Activated CD8-positive, alpha-beta memory T cell treated with anti-CD3 and anti-CD28 coated beads, Interleukin-2, amount 10 ng/mL, durations not matched to agents 7 days and 5 days (primary cell): Measurements from ENCODE around the gene MAML3. TPM values are rescaled to one million over a fixed set of nuclear protein-coding genes. Genes with fewer than 3 reads are reported as not detected.

Experiments
- ATAC-seq: fragments of 150-1000 bp; cut with Tn5 transposase; one replicate; pipeline ENCODE4 v1.10.0; 2021; ENCODE audit warnings: moderate library complexity
- CTCF ChIA-PET: fragments of 350-600 bp; sonication (Branson Sonifier 250); formaldehyde crosslinking; loops from one replicate; lab custom pipeline; 2021; ENCODE audit warnings: antibody characterized with exemption; lab: Charles Lee
- DNase-seq: peaks from one replicate; pipeline ENCODE4 v3.0.0-alpha.2; 2020
- H3K27ac Mint-ChIP-seq: one replicate; pipeline ENCODE4 v1.8.0; 2021; ENCODE audit warnings: mild to moderate bottlenecking, mixed read lengths
- H3K27me3 Mint-ChIP-seq: one replicate; pipeline ENCODE4 v1.8.0; 2021; ENCODE audit warnings: mixed read lengths
- H3K36me3 Mint-ChIP-seq: one replicate; pipeline ENCODE4 v1.8.0; 2021; ENCODE audit warnings: mild to moderate bottlenecking, mixed read lengths
- H3K4me1 Mint-ChIP-seq: one replicate; pipeline ENCODE4 v1.8.0; 2021; ENCODE audit warnings: mixed read lengths
- H3K4me3 Mint-ChIP-seq: one replicate; pipeline ENCODE4 v1.8.0; 2021; ENCODE audit warnings: mild to moderate bottlenecking, moderate library complexity, mixed read lengths
- H3K9me3 Mint-ChIP-seq: one replicate; pipeline ENCODE4 v1.8.0; 2022; ENCODE audit warnings: low read depth, mixed read lengths
- total RNA-seq, 2 experiments: library from RNA; stranded (reverse); gene quantifications; one replicate each; pipeline ENCODE4 v1.2.3, GENCODE V29; 2021

The MAML3 gene
- total RNA-seq, 2 experiments from 2014 or later: 1.8 to 4.3 TPM

- CTCF ChIA-PET: interaction anchor here (0.8 to 5.0 kb wide), 24 partner anchors 15 to 318 kb away, joined by 3 to 40 read pairs (median 4); partner anchors contain the start of gene MAML3
- Mint-ChIP-seq H3K9me3 (no peaks in the 10 kb centered on the region), H3K36me3 (peaks cover 2% of the 10 kb centered on the region), H3K4me1 (peaks cover 48% of the 10 kb centered on the region), H3K4me3 (no peak overlapping the region), H3K27ac (no peak overlapping the region), H3K27me3 (peaks cover 56% of the 10 kb centered on the region)
- ATAC-seq (peak; percentile 29), DNase-seq (peak; percentile 65)
These were observed 101.9 kb downstream of the MAML3 start for GRCh38 chr4:140052050-140052449.

DNA sequence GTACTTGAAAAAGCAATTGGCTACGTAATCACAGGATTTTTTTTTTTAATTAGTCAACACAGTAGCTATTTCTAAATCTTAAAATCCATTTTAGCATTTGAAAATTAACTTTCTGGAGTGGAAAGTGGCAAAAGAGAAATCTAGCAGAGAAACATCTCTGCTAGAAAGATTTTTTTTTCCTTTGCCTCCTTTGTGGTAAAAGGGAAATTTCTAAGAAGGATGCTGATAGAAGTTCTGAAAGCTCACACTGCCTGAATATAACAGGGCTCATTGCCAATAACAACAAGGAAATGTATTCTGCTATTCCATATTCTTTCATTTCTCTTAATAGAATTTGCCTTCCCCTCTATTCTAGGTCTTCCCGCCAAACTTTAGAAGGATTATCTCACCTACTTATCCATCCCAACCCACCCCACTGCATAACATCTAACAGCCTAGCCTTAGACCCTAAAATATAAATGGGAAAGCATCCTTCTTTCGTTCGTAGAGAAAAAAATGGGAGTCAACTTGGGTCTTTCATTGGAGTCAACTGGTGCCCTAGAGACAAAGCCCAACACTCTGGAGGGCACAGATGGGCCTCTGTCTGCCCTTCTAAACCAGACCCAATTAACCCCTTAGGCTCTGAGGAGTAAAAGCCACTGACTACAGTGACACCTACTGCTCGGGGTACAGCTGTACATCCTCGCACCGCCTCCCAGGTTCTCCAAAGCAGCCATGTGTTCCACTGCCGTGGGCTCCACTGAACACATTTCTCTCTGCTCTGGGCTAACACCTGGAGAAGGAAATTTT, 103.9 kb downstream of the MAML3 start:
- Mint-ChIP-seq H3K27ac (peak overlapping the region; percentile 76), H3K9me3 (no peaks in the 10 kb centered on the region), H3K4me3 (peak overlapping the region; percentile 71), H3K27me3 (peaks cover 48% of the 10 kb centered on the region), H3K4me1 (peaks cover 46% of the 10 kb centered on the region), H3K36me3 (no peaks in the 10 kb centered on the region)
- no peak for ATAC-seq
- CTCF ChIA-PET: interaction anchor here (0.7 to 5.0 kb wide), 12 partner anchors 36 to 395 kb away, joined by 3 to 40 read pairs (median 4); partner anchors contain the start of gene MAML3
- DNase-seq: no peak

GRCh38 chr4:140049024-140049848, 104.7 kb downstream of the MAML3 start:
- H3K27me3 Mint-ChIP-seq: peaks cover 50% of the 10 kb centered on the region

DNA sequence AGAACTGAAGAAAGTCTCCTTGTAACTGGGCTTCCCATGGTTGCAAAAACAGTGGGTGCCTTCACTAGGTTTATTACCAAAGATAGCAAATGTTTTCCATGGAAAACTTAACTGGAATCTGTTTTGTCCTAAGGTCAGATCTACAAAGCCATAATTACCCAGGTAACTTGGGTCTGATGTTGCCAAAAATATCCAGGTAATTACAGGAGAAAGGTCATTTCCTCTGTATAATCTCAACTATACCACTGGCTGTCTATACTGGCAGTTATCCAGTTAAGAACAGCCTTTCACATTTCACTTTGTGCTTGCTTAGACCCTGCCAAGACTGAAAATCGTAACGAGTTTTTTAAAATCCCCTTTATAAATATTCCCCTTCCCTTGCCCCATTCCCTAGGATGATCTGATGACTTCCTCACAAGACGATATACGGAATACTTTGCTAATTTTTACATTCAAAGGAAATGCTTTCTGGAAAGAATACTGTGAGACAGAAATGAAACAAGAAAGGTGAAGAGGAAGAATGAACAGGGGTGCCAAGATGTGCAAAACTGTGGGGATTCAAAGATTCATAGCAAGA, 105.5 kb downstream of the MAML3 start:
- H3K4me1 Mint-ChIP-seq: peaks cover 39% of the 10 kb centered on the region

More at GRCh38 chr4:140049024-140049848, 104.7 kb downstream of the MAML3 start:
- Mint-ChIP-seq H3K4me1 (peaks cover 42% of the 10 kb centered on the region), H3K36me3 (no peaks in the 10 kb centered on the region), H3K27ac (peak overlapping the region; percentile 76), H3K4me3 (peak overlapping the region; percentile 71), H3K9me3 (no peaks in the 10 kb centered on the region)
- ATAC-seq (peak; percentile 92), DNase-seq (peak; percentile 70)
- CTCF ChIA-PET: interaction anchor here (0.7 to 5.0 kb wide), 17 partner anchors 10 to 446 kb away, joined by 3 to 40 read pairs (median 3); partner anchors contain the start of gene MAML3

DNA sequence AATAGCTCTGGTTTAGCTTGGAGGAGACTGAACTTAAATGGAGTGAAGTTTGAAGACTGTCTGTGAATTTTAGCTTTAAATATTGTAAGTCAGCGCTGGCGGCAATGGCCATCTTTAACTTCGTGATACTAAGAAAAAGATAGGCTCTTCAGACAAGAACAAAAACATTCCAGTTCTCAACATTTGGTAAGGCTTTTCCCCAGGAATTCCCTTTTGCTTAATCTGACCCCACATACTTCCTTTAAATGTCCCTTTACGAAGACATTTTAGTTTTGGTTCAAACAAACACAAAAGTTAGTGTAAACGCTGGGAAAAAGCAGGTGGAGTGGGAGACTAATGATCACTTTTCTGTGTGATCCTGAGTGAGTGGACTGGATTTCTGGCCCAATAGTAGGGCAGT, 106.2 kb downstream of the MAML3 start:
- CTCF ChIA-PET: no interaction called here
- ATAC-seq: no peak
- H3K9me3 Mint-ChIP-seq: no peaks in the 10 kb centered on the region
- H3K27me3 Mint-ChIP-seq: peaks cover 46% of the 10 kb centered on the region
- H3K36me3 Mint-ChIP-seq: no peaks in the 10 kb centered on the region
- H3K4me1 Mint-ChIP-seq: peaks cover 31% of the 10 kb centered on the region
- H3K27ac Mint-ChIP-seq: no peak overlapping the region
- DNase-seq: no peak
- no peak overlapping the region for H3K4me3 Mint-ChIP-seq

More for the DNA sequence above, 105.5 kb downstream of the MAML3 start:
- no peak for DNase-seq
- Mint-ChIP-seq H3K9me3 (no peaks in the 10 kb centered on the region), H3K4me3 (peak overlapping the region; percentile 71), H3K27ac (peak overlapping the region; percentile 29), H3K27me3 (peaks cover 50% of the 10 kb centered on the region), H3K36me3 (no peaks in the 10 kb centered on the region)
- no peak for ATAC-seq
- CTCF ChIA-PET: interaction anchor here (0.7 to 5.0 kb wide), 10 partner anchors 11 to 391 kb away, joined by 3 to 40 read pairs (median 4); partner anchors contain the start of gene MAML3

DNA sequence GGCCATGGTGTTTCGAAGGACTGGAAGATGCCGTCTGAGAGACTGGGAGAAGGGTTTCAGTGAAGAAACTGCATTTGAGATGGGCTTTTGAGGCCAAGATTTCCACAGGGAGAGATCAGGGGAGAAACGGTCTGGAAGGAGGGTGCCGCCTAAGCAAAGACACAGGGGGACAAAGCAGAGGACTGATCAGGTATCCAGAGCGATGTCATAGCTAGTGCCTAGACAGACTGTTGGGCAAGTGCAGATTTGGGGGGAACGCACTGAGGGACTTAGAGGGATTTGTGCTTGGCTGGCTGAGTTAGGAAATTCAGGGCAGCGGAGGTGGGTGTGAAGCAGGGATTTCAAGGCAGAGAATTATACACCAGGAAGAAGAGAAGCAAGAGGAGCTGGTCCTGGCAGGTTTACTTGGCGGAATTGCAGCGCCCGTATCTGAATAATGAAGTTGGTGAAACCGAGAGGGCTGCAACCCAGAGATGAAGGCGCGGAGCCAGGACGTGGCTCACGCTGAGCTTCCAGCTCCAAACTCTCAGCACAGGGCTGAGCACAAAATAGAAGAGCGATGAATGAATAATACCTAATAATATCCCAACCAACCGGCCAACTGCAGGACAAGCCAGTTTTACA, 106.9 kb downstream of the MAML3 start:
- DNase-seq (no peak), ATAC-seq (no peak)
- Mint-ChIP-seq H3K4me1 (peaks cover 29% of the 10 kb centered on the region), H3K27me3 (peaks cover 45% of the 10 kb centered on the region), H3K9me3 (no peaks in the 10 kb centered on the region), H3K27ac (no peak overlapping the region), H3K36me3 (no peaks in the 10 kb centered on the region), H3K4me3 (no peak overlapping the region)
- CTCF ChIA-PET: no interaction called here

GRCh38 chr4:140046543-140046942, 107.4 kb downstream of the MAML3 start:
- Mint-ChIP-seq H3K27ac (no peak overlapping the region), H3K27me3 (peaks cover 39% of the 10 kb centered on the region), H3K36me3 (no peaks in the 10 kb centered on the region), H3K9me3 (no peaks in the 10 kb centered on the region), H3K4me3 (no peak overlapping the region), H3K4me1 (peaks cover 25% of the 10 kb centered on the region)
- CTCF ChIA-PET: interaction anchor here (1.8 kb wide), 1 partner anchor 10 kb away, joined by 5 read pairs; no protein-coding TSS in a partner anchor
- DNase-seq (no peak), ATAC-seq (no peak)

DNA sequence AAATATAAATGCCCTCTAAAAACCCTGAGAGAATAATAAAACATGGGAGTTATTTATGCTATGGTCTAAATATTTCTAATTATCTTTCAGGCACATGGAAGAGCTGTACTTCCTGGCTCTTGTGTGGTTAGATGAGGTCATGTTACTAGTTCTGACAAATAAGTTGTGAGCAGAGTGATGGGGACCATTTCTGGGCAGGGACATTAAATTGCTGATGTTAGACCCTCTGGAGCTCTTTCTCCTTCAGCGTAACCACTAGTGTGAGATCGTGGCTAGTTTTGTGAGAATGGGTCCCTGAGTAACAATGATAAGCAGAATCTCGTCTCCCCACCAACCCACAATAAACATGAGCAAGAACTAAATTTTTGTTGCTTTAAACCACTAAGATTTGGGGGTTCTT, 108.0 kb downstream of the MAML3 start:
- Mint-ChIP-seq H3K27me3 (peaks cover 42% of the 10 kb centered on the region), H3K36me3 (no peaks in the 10 kb centered on the region), H3K4me1 (peaks cover 25% of the 10 kb centered on the region)

DNA sequence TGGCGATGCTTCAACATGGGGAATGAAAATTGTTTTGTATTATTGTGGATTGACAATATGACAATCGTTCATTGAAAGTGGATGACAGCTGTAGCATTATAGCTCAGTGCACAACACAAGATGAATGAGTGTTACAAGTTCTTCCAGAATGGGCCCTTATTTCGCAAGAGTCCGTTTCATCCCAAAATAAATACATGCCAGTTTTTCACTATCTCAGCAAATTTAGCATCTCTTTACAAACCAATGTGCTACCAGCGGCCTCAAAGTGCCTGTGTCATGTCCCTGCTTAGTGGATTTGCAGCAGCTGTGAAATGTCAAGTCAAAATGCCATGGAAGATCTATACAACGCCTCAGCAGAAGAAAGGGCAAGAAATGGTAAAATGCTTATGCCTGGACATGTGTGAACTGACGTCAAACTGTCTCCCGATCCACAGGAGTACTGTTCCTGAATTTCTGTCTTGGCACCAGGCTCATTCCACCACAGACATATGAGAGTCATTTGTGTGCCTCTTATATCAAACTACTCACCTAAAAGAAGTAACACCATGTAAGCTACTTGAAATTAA, 109.6 kb downstream of the MAML3 start:
- H3K27ac Mint-ChIP-seq: no peak overlapping the region
- H3K36me3 Mint-ChIP-seq: no peaks in the 10 kb centered on the region
- H3K27me3 Mint-ChIP-seq: peaks cover 39% of the 10 kb centered on the region
- H3K9me3 Mint-ChIP-seq: no peaks in the 10 kb centered on the region
- peaks cover 13% of the 10 kb centered on the region for H3K4me1 Mint-ChIP-seq
- DNase-seq (no peak), ATAC-seq (no peak)
- H3K4me3 Mint-ChIP-seq: no peak overlapping the region
- CTCF ChIA-PET: no interaction called here

More for the DNA sequence above, 108.0 kb downstream of the MAML3 start:
- H3K27ac Mint-ChIP-seq: no peak overlapping the region
- ATAC-seq (no peak), DNase-seq (no peak)
- no peak overlapping the region for H3K4me3 Mint-ChIP-seq
- CTCF ChIA-PET: interaction anchor here (0.9 to 1.8 kb wide), 2 partner anchors 10 to 208 kb away, joined by 3 to 5 read pairs; no protein-coding TSS in a partner anchor
- H3K9me3 Mint-ChIP-seq: no peaks in the 10 kb centered on the region

DNA sequence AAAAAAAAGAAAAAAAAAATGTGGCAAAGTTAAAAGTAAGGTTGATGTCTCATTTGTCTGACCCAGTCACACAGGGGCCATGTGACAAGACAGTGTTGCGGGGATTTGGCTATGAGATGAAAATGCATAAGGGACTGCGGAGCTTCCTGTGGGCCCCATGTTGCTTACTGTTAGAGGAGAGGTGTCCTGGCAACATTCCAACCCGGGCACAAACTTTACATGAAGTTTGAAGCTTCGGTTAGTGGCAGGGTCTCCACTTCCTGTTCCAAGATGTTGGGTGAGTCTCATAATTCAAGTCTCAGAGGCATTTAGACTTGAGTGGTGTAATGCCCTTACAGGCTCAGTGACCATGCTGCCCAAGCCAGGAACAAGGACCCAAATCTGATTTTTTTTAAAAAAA, 111.3 kb downstream of the MAML3 start:
- H3K36me3 Mint-ChIP-seq: no peaks in the 10 kb centered on the region
- peaks cover 23% of the 10 kb centered on the region for H3K27me3 Mint-ChIP-seq
- DNase-seq: no peak
- ATAC-seq: no peak
- no peaks in the 10 kb centered on the region for H3K4me1 Mint-ChIP-seq
- H3K27ac Mint-ChIP-seq: no peak overlapping the region
- no peaks in the 10 kb centered on the region for H3K9me3 Mint-ChIP-seq
- CTCF ChIA-PET: no interaction called here
- no peak overlapping the region for H3K4me3 Mint-ChIP-seq

- ATAC-seq: no peak
- no peak for DNase-seq
- H3K4me3 Mint-ChIP-seq: no peak overlapping the region
- no peak overlapping the region for H3K27ac Mint-ChIP-seq
- CTCF ChIA-PET: no interaction called here
- no peaks in the 10 kb centered on the region for H3K36me3 Mint-ChIP-seq
- H3K4me1 Mint-ChIP-seq: no peaks in the 10 kb centered on the region
- H3K27me3 Mint-ChIP-seq: peaks cover 20% of the 10 kb centered on the region
- no peaks in the 10 kb centered on the region for H3K9me3 Mint-ChIP-seq
These were observed 115.9 kb downstream of the MAML3 start for GRCh38 chr4:140038031-140038533.

DNA sequence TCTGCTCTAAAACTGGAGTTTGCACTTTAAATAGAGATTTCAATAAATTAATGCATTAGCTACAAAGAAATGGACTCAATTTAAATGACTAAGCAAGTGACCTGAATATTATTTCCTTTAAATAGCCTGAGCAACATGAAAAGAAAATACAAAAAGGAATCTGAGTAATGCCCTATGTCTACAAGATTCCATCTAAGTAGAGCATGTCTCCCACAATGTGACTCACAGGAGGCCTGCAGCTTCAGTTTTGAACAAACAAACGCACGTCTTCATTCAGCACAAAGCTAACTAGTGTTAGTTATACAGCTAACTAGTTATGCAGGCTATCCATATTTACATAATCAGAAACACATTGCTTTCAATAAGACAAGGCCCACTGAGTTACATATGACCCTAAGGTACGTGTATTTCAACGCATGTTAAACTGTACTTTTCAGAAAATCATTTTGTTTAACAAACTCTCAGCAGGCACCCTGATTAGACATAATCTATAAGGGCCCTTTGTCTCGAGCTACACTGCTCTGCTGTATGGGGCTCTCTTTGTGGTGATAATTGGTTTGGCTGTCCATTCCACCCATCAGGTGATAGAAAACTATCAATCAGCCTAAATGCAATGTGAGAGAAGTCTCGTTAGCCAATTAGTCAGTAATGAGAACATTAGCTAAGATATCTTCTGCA, 116.5 kb downstream of the MAML3 start:
- no peak for ATAC-seq
- H3K36me3 Mint-ChIP-seq: no peaks in the 10 kb centered on the region
- no peaks in the 10 kb centered on the region for H3K4me1 Mint-ChIP-seq
- no peak for DNase-seq
- H3K4me3 Mint-ChIP-seq: no peak overlapping the region
- H3K27ac Mint-ChIP-seq: no peak overlapping the region
- no peaks in the 10 kb centered on the region for H3K9me3 Mint-ChIP-seq
- peaks cover 25% of the 10 kb centered on the region for H3K27me3 Mint-ChIP-seq
- CTCF ChIA-PET: interaction anchor here (0.8 kb wide), 1 partner anchor 97 kb away, joined by 3 read pairs; no protein-coding TSS in a partner anchor
